GM23338 (cell line): ENCODE results near the gene MANEAL. TPM values are rescaled to one million over a fixed set of nuclear protein-coding genes. Genes with fewer than 3 reads are reported as not detected.

Experiments used
- ATAC-seq: fragments of 200-7000 bp; cut with Tn5 transposase; 3 replicates; pipeline ENCODE4 v1.9.1; 2020
- DNase-seq: peaks from one replicate; pipeline ENCODE4 v3.0.0-alpha.2; 2015; ENCODE audit warnings: low spot score
- H2AFZ ChIP-seq: fragments of 200-600 bp; sonication (generic); 2 replicates; pipeline ENCODE4 v1.8.0; 2016; ENCODE audit warnings: antibody characterized with exemption, mild to moderate bottlenecking, moderate library complexity
- H3F3A ChIP-seq: fragments of 200-600 bp; sonication (generic); replicated peaks from 2 replicates; pipeline ENCODE4 v1.8.0; 2017; ENCODE audit warnings: antibody characterized with exemption, mixed run types, low read depth
- H3K27ac ChIP-seq: fragments of 200-600 bp; sonication (generic); 2 replicates; pipeline ENCODE4 v1.6.1; 2016; ENCODE audit warnings: low read depth
- H3K27me3 ChIP-seq: fragments of 200-600 bp; sonication (generic); 2 replicates; pipeline ENCODE4 v1.8.0; 2016; ENCODE audit warnings: mild to moderate bottlenecking, mixed run types, moderate library complexity; ENCODE audit not compliant: insufficient read depth
- H3K36me3 ChIP-seq: fragments of 200-600 bp; sonication (generic); 2 replicates; pipeline ENCODE4 v1.8.0; 2016; ENCODE audit warnings: mild to moderate bottlenecking; ENCODE audit not compliant: insufficient read depth
- H3K4me1 ChIP-seq: fragments of 200-600 bp; sonication (generic); 2 replicates; pipeline ENCODE4 v1.8.0; 2016; ENCODE audit warnings: mild to moderate bottlenecking, moderate library complexity; ENCODE audit not compliant: insufficient read depth
- H3K4me2 ChIP-seq: fragments of 200-600 bp; sonication (generic); 2 replicates; pipeline ENCODE4 v1.7.1; 2017; ENCODE audit warnings: mixed run types
- H3K4me3 ChIP-seq: fragments of 200-600 bp; sonication (generic); 2 replicates; pipeline ENCODE4 v1.6.1; 2016; ENCODE audit warnings: mixed run types
- H3K79me2 ChIP-seq: fragments of 200-600 bp; sonication (generic); replicated peaks from 2 replicates; pipeline ENCODE4 v1.8.0; 2017; ENCODE audit warnings: mild to moderate bottlenecking; ENCODE audit not compliant: insufficient read depth
- H3K9me2 ChIP-seq: fragments of 200-600 bp; sonication (generic); 2 replicates; pipeline ENCODE4 v1.8.0; 2017; ENCODE audit not compliant: insufficient read depth
- H4K20me1 ChIP-seq: fragments of 200-600 bp; sonication (generic); replicated peaks from 2 replicates; pipeline ENCODE4 v1.8.0; 2017; ENCODE audit warnings: mild to moderate bottlenecking; ENCODE audit not compliant: insufficient read depth
- H3K27ac Mint-ChIP-seq: 2 replicates; pipeline ENCODE4 v1.8.0; 2020; ENCODE audit warnings: inconsistent platforms, mild to moderate bottlenecking, moderate library complexity, mixed read lengths
- H3K27me3 Mint-ChIP-seq: 3 replicates; pipeline ENCODE4 v1.8.0; 2022; ENCODE audit warnings: low read depth, mild to moderate bottlenecking, moderate library complexity, mixed read lengths, inconsistent platforms; ENCODE audit not compliant: insufficient read depth, poor library complexity
- H3K36me3 Mint-ChIP-seq: 3 replicates; pipeline ENCODE4 v1.8.0; 2021; ENCODE audit warnings: low read depth, mild to moderate bottlenecking, inconsistent platforms, moderate library complexity, mixed read lengths
- H3K4me1 Mint-ChIP-seq: 3 replicates; pipeline ENCODE4 v1.8.0; 2020; ENCODE audit warnings: mild to moderate bottlenecking, inconsistent platforms, mixed read lengths
- H3K4me3 Mint-ChIP-seq: 3 replicates; pipeline ENCODE4 v1.8.0; 2021; ENCODE audit warnings: moderate library complexity, mild to moderate bottlenecking, inconsistent platforms, mixed read lengths
- H3K9me3 Mint-ChIP-seq: 3 replicates; pipeline ENCODE4 v1.8.0; 2020; ENCODE audit warnings: moderate library complexity, mild to moderate bottlenecking, inconsistent platforms, mixed read lengths
- CREB1 ChIP-seq: fragments of 250-450 bp; sonication (Bioruptor Pico); IDR thresholded peaks from 2 replicates; pipeline ENCODE4 v1.5.0; 2020; ENCODE audit warnings: low read depth, mild to moderate bottlenecking, moderate library complexity
- CTCF ChIP-seq, 2 experiments: fragments of 200-600 bp in 1 of 2; sonication (generic) in 1 of 2; conservative IDR thresholded peaks; 2 replicates each; pipeline versions ENCODE4 v1.5.1 to v1.6.1; 2016 to 2017; ENCODE audit warnings: antibody characterized with exemption in 2 of 2, low read depth in 2 of 2, mild to moderate bottlenecking in 2 of 2, moderate library complexity in 1 of 2
- EZH2 ChIP-seq: fragments of 200-600 bp; sonication (generic); IDR thresholded peaks from one replicate; pipeline ENCODE4 v1.8.0; 2017; ENCODE audit warnings: antibody characterized with exemption, mild to moderate bottlenecking, low read depth; ENCODE audit not compliant: unreplicated experiment
- EZH2phosphoT487 ChIP-seq: fragments of 200-600 bp; sonication (generic); IDR thresholded peaks from one replicate; pipeline ENCODE4 v1.8.1; 2018; ENCODE audit warnings: antibody characterized with exemption; ENCODE audit not compliant: unreplicated experiment
- JUNB ChIP-seq: IDR thresholded peaks from one replicate; pipeline ENCODE4 v1.6.1; 2016; ENCODE audit warnings: antibody characterized with exemption; ENCODE audit not compliant: unreplicated experiment
- NANOG ChIP-seq: IDR thresholded peaks from 2 replicates; pipeline ENCODE4 v1.6.1; 2016; ENCODE audit warnings: antibody characterized with exemption, borderline replicate concordance
- POLR2AphosphoS5 ChIP-seq: IDR thresholded peaks from 2 replicates; pipeline ENCODE4 v1.6.1; 2016; ENCODE audit warnings: antibody characterized with exemption, low read depth
- REST ChIP-seq: IDR thresholded peaks from one replicate; pipeline ENCODE4 v1.6.1; 2018; ENCODE audit warnings: antibody characterized with exemption; ENCODE audit not compliant: unreplicated experiment
- STAT1 ChIP-seq: IDR thresholded peaks from one replicate; pipeline ENCODE4 v1.6.1; 2016; ENCODE audit warnings: antibody characterized with exemption; ENCODE audit not compliant: unreplicated experiment
- ZNF114 ChIP-seq: fragments of 250-450 bp; sonication (Bioruptor Pico); IDR thresholded peaks from 2 replicates; pipeline ENCODE4 v1.5.0; 2020; ENCODE audit warnings: mild to moderate bottlenecking, moderate library complexity
- ZNF331 ChIP-seq: fragments of 250-450 bp; sonication (Bioruptor Pico); IDR thresholded peaks from 2 replicates; pipeline ENCODE4 v1.5.0; 2020; ENCODE audit warnings: low read depth, mild to moderate bottlenecking, moderate library complexity
- ZNF462 ChIP-seq: fragments of 250-450 bp; sonication (Bioruptor Pico); IDR thresholded peaks from 2 replicates; pipeline ENCODE4 v1.5.0; 2020; ENCODE audit warnings: mild to moderate bottlenecking, moderate library complexity
- polyA plus RNA-seq: library from polyadenylated mRNA; unstranded; fragments of >200 nt; fragmentation: Nextera tagmentation; extraction: Ambion mirVana; gene quantifications from 2 replicates; pipeline ENCODE4 v1.2.1, GENCODE V29; 2016
- total RNA-seq: library from RNA; depleted of rRNA; stranded (reverse); fragments of >200 nt; shearing (Covaris generic); gene quantifications from 2 replicates; pipeline ENCODE4 v1.2.3, GENCODE V29; 2014
- TF ChIP-seq, protein P1 (sequence below): IDR thresholded peaks from 2 replicates; pipeline ENCODE4 v1.6.1; 2016; ENCODE audit warnings: antibody characterized with exemption

Gene MANEAL
- total and polyA plus RNA-seq, 2 experiments from 2014 or later: 2.3 to 8.1 TPM

GRCh38 chr1:37782491-37782890 lies 11.2 kb upstream of the MANEAL start:
- H3K4me3 Mint-ChIP-seq: no peak overlapping the region
- Histone ChIP-seq H3K27ac (no peak overlapping the region), H3K27me3 (no peaks in the 10 kb centered on the region), H3K4me3 (no peak overlapping the region), H4K20me1 (no peaks in the 10 kb centered on the region), H3K9me2 (no peaks in the 10 kb centered on the region), H2AFZ (peak overlapping the region; percentile 32; the same call in 1 of the 2 replicates), H3F3A (no peaks in the 10 kb centered on the region), H3K4me1 (no peaks in the 10 kb centered on the region), H3K79me2 (no peaks in the 10 kb centered on the region), H3K36me3 (no peaks in the 10 kb centered on the region), H3K4me2 (no peak overlapping the region)
- H3K4me1 Mint-ChIP-seq: no peaks in the 10 kb centered on the region
- DNase-seq: no peak
- no peaks in the 10 kb centered on the region for H3K36me3 Mint-ChIP-seq
- H3K27me3 Mint-ChIP-seq: no peaks in the 10 kb centered on the region
- no peaks in the 10 kb centered on the region for H3K9me3 Mint-ChIP-seq
- ATAC-seq: no peak
- TF ChIP-seq EZH2: no peak
- TF ChIP-seq POLR2AphosphoS5: no peak
- TF ChIP-seq NANOG: no peak
- TF ChIP-seq JUNB: no peak
- no peak for TF ChIP-seq CTCF (conservative IDR thresholded peaks at IDR 0.05; ENCODE audit: low read depth in 2 of 2)
- TF ChIP-seq ZNF331 (CRISPR knock-in tag): no peak
- TF ChIP-seq, protein P1, sequence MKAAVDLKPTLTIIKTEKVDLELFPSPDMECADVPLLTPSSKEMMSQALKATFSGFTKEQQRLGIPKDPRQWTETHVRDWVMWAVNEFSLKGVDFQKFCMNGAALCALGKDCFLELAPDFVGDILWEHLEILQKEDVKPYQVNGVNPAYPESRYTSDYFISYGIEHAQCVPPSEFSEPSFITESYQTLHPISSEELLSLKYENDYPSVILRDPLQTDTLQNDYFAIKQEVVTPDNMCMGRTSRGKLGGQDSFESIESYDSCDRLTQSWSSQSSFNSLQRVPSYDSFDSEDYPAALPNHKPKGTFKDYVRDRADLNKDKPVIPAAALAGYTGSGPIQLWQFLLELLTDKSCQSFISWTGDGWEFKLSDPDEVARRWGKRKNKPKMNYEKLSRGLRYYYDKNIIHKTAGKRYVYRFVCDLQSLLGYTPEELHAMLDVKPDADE: no peak
- no peak for TF ChIP-seq CREB1
- no peak for TF ChIP-seq ZNF462 (CRISPR knock-in tag)
- TF ChIP-seq STAT1: no peak
- TF ChIP-seq ZNF114 (CRISPR knock-in tag): no peak
- TF ChIP-seq REST: no peak
- no peak for TF ChIP-seq EZH2phosphoT487
- no peak overlapping the region for H3K27ac Mint-ChIP-seq
